HL-60 (cell line): ENCODE results near the gene SPON1.

Experiments used
- DNase-seq, 2 experiments: peaks; one replicate each; pipeline ENCODE4 v3.0.0-alpha.2; 2010 to 2020; ENCODE audit warnings: low read depth in 1 of 2, low spot score in 1 of 2
- H3K27ac ChIP-seq: fragments of 250-450 bp; sonication (Bioruptor Pico); replicated peaks from 2 replicates; pipeline ENCODE4 v1.5.1; 2020; ENCODE audit warnings: mild to moderate bottlenecking, moderate library complexity
- H3K27me3 ChIP-seq: fragments of 250-450 bp; sonication (Bioruptor Pico); 2 replicates; pipeline ENCODE4 v1.5.1; 2021; ENCODE audit warnings: mild to moderate bottlenecking, moderate library complexity; ENCODE audit not compliant: insufficient read depth, poor library complexity, severe bottlenecking
- H3K4me3 ChIP-seq: replicated peaks from 2 replicates; pipeline ENCODE4 v1.5.1; 2011; ENCODE audit warnings: mild to moderate bottlenecking, control low read depth, low read length; ENCODE audit not compliant: insufficient read depth
- CTCF ChIP-seq: IDR thresholded peaks from one replicate; pipeline ENCODE4 v1.5.1; 2011; ENCODE audit warnings: low read length, control low read depth, inconsistent platforms; ENCODE audit not compliant: insufficient read depth
- GABPA ChIP-seq: IDR thresholded peaks from 2 replicates; pipeline ENCODE4 v1.6.1; 2012; ENCODE audit warnings: low read depth
- POLR2AphosphoS5 ChIP-seq: IDR thresholded peaks from 2 replicates; pipeline ENCODE4 v1.6.1; 2012; ENCODE audit warnings: low read depth
- SPI1 ChIP-seq: IDR thresholded peaks from 2 replicates; pipeline ENCODE4 v1.6.1; 2012; ENCODE audit warnings: low read depth, mild to moderate bottlenecking, borderline replicate concordance
- TF ChIP-seq, protein P1 (sequence below): IDR thresholded peaks from 2 replicates; pipeline ENCODE4 v1.6.1; 2012; ENCODE audit warnings: low read depth; ENCODE audit not compliant: insufficient replicate concordance

Gene SPON1

DNA sequence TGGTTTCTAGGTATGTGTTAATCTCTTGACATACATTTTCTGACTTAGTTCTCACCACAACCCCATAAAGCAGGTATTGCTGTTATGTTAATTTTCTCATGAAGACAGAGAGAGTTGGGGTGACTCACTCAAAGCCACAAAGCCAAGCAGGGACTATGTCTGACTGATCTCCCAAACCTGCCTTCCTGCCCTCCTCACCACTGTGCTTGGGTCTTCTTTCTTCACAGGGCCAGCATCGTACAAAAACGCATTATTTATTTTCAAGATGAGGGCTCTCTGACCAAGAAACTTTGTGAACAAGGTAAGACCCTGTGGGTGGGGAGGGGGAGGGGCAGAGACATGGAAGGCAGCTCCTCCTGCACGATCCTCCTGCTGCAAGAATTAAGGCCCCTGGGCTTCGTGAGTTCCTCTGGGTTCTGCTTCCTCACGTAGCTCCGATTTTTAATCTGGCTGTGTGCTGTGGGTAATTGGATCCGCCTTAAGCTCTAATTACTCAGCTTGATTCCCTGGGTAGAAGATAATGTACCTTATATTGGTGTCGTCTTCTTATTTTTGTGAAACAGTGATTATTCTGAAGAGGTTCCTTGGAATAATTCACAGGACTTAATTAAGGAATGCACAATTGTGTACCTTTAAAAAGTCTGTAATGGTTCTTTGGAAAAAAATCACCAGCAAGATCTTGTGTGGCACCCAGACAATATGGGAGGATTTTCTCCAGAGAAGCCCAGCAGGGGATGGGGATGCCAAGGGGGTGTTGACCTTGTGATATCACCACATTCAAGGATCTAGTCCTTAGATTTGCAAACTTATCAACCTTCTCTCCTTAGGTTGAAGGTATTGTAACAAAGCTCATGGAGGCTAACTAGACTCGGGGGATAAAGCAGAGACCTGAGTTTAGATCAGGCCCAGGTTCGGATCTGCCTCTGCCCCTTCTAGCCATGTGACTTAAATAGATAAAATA, 112.9 kb downstream of the SPON1 start:
- Histone ChIP-seq H3K27me3 (peaks cover 4% of the 10 kb centered on the region), H3K27ac (no peak overlapping the region), H3K4me3 (no peak overlapping the region)
- no peak for DNase-seq
- TF ChIP-seq SPI1 (no peak), POLR2AphosphoS5 (no peak), GABPA (no peak), CTCF (no peak)
- TF ChIP-seq, protein P1, sequence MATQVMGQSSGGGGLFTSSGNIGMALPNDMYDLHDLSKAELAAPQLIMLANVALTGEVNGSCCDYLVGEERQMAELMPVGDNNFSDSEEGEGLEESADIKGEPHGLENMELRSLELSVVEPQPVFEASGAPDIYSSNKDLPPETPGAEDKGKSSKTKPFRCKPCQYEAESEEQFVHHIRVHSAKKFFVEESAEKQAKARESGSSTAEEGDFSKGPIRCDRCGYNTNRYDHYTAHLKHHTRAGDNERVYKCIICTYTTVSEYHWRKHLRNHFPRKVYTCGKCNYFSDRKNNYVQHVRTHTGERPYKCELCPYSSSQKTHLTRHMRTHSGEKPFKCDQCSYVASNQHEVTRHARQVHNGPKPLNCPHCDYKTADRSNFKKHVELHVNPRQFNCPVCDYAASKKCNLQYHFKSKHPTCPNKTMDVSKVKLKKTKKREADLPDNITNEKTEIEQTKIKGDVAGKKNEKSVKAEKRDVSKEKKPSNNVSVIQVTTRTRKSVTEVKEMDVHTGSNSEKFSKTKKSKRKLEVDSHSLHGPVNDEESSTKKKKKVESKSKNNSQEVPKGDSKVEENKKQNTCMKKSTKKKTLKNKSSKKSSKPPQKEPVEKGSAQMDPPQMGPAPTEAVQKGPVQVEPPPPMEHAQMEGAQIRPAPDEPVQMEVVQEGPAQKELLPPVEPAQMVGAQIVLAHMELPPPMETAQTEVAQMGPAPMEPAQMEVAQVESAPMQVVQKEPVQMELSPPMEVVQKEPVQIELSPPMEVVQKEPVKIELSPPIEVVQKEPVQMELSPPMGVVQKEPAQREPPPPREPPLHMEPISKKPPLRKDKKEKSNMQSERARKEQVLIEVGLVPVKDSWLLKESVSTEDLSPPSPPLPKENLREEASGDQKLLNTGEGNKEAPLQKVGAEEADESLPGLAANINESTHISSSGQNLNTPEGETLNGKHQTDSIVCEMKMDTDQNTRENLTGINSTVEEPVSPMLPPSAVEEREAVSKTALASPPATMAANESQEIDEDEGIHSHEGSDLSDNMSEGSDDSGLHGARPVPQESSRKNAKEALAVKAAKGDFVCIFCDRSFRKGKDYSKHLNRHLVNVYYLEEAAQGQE, result no peak

DNA sequence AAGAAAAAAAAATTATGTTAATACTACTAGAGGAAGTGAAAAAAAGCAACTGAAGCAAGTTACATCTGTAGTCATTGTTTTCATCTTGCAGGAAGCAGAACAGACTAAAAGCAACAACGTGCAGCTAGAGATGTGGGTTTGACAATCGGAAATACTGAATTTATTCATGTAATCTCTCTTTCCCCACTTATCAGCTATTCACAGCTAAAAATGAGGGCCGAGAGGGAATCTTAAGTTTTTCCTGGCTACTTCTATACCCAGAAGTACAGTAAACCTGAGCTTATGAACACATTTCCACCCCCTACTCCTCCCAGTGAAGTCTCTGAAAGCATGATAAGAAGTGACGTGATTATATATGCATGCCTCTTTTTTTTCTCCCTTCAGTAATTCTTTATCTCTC, 116.5 kb downstream of the SPON1 start:
- Histone ChIP-seq H3K27ac (no peak overlapping the region), H3K27me3 (peaks cover 4% of the 10 kb centered on the region), H3K4me3 (no peak overlapping the region)
- DNase-seq, result no peak
- no peak for TF ChIP-seq SPI1
- no peak for TF ChIP-seq POLR2AphosphoS5
- no peak for TF ChIP-seq GABPA
- no peak for TF ChIP-seq CTCF
- TF ChIP-seq, protein P1, result no peak

DNA sequence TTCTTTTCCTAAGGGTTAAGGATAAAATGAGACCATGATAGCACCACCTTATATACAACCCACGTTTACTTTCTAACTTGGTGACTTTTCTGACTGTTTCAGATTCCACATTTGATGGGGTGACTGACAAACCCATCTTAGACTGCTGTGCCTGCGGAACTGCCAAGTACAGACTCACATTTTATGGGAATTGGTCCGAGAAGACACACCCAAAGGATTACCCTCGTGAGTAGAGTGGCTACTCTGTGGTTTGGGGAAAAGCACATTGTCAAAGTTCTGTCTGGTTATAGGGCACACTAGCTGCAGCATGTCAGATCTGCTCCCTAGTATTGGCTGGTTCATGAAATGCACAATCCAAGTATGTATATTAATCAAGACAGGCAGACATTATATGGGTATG, 117.3 kb downstream of the SPON1 start:
- DNase-seq, result no peak
- peaks cover 4% of the 10 kb centered on the region for H3K27me3 ChIP-seq

More for the DNA sequence above, 117.3 kb downstream of the SPON1 start:
- Histone ChIP-seq H3K4me3 (no peak overlapping the region), H3K27ac (no peak overlapping the region)
- TF ChIP-seq GABPA (no peak), POLR2AphosphoS5 (no peak), CTCF (no peak), SPI1 (no peak)
- TF ChIP-seq, protein P1, result no peak
